Kidney capillary endothelial cell (primary cell): Measurements from ENCODE around the gene MAG.

Experiments used
- DNase-seq: peaks from one replicate; pipeline ENCODE4 v3.0.0-alpha.2; 2018; ENCODE audit warnings: low spot score

MAG gene

DNA sequence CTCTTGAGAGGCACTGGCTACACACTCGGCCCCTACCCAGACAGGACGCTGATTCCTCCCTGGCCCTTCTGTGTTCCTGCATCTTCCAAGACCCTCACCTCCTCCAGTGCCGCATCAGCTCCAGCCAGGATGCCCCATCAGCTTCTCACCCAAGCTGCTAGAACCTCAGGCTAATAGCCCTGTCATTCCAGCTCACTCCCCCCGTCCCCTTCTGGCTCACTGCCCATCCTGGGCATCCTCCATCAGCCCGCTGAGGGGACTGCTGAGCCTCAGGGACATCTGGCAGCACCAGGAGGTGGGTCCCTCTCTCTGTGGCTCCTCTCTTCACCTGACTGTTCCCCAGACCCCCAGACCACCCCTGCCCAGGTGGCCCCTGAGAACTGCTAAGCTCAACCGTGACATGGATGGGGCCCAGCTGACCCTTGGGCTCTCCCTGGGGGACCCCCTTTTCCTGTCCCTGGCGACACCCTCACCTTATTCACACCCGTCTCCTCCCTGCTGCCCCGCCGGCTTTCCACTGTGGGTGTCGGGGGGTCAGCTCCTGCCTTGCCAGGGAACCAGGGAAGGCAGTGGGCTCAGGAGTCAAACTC, 71.1 kb downstream of the MAG start:
- DNase-seq: no peak
